ENCODE results near the gene ZIC2.

Gene ZIC2

GRCh38 chr13:99987154-99988019 lies 5.8 kb downstream of the ZIC2 start:
- peak; percentile 84 for DNase-seq

GRCh38 chr13:99988529-99989275 lies 7.1 kb downstream of the ZIC2 start:
- peak; percentile 84 for DNase-seq

GRCh38 chr13:99989276-99990125 lies 7.9 kb downstream of the ZIC2 start:
- DNase-seq, result peak; percentile 81

- DNase-seq, result peak; percentile 88
Measured at GRCh38 chr13:99990126-99990977, 8.8 kb downstream of the ZIC2 start.

- peak; percentile 71 for DNase-seq
Measured at GRCh38 chr13:99991013-99991827, 9.6 kb downstream of the ZIC2 start.

- DNase-seq, result peak; percentile 97
Measured at GRCh38 chr13:99991828-99992775, 10.5 kb downstream of the ZIC2 start.

GRCh38 chr13:99992949-99993351 lies 11.4 kb downstream of the ZIC2 start:
- peak; percentile 55 for DNase-seq

GRCh38 chr13:99993660-99994637 lies 12.4 kb downstream of the ZIC2 start:
- DNase-seq, result peak; percentile 49

- no peak for DNase-seq
Measured at GRCh38 chr13:99994638-99995020, 13.0 kb downstream of the ZIC2 start.

- peak; percentile 30 for DNase-seq
Measured at GRCh38 chr13:99995104-99995588, 13.6 kb downstream of the ZIC2 start.

- peak; percentile 72 for DNase-seq
Measured at GRCh38 chr13:99995589-99996380, 14.2 kb downstream of the ZIC2 start.

GRCh38 chr13:99996381-99996973 lies 14.9 kb downstream of the ZIC2 start:
- DNase-seq, result peak; percentile 99

GRCh38 chr13:99997702-99998214 lies 16.2 kb downstream of the ZIC2 start:
- no peak for DNase-seq

GRCh38 chr13:99998261-99998660 lies 16.7 kb downstream of the ZIC2 start:
- no peak for DNase-seq

GRCh38 chr13:100014621-100015020 lies 33.0 kb downstream of the ZIC2 start:
- no peak for DNase-seq

GRCh38 chr13:100019780-100020356 lies 38.3 kb downstream of the ZIC2 start:
- DNase-seq, result no peak

GRCh38 chr13:100022798-100023197 lies 41.2 kb downstream of the ZIC2 start:
- DNase-seq, result no peak

Measured in NCI-H146 (cell line).